ENCODE results near the gene BLOC1S5.
A peak's percentile ranks its signal among the peaks of the same experiment; 100 is the strongest.
"Not testable (repeated sequence)": the region's sequence is repeated elsewhere in the genome, so short reads cannot be mapped to it uniquely, and the experiment has no call there.

BLOC1S5 gene

DNA sequence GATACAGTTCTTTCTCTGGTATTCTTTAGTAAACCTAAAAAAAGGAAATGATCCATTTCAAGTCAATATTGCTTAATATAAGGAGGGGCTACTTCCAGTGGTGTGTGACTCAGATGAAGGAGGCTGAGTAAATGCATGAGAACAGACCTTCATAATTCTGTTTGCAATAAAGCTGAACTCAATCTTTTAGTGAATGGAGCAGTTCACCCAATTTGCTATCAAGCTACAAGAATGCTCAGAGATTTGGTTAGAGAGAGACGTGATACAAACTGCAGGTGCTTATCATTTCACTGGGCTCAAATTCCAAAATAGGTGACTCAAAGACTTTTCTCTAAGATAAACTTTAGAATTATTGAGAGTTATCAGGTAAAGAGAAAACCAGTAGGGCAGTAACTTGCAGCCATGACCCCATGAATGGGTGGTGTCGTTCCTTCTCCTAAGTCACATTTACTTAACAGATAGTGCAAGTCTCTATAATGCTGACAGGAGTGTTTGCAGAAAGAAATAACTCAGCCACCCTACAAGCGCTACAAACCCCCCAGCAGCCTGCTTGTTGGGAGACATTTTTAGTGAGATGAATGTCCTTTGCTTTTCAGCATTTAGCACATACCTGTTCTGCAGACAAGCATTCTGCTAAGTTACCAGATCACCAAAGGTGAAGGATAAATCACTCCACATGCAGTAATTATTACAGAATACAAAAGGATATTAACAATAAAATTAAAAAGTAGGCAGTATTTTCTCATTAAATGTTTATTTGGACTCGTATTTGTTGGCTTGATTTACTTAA lies 16.4 kb upstream of the BLOC1S5 start:
- DNase-seq, result no peak

DNA sequence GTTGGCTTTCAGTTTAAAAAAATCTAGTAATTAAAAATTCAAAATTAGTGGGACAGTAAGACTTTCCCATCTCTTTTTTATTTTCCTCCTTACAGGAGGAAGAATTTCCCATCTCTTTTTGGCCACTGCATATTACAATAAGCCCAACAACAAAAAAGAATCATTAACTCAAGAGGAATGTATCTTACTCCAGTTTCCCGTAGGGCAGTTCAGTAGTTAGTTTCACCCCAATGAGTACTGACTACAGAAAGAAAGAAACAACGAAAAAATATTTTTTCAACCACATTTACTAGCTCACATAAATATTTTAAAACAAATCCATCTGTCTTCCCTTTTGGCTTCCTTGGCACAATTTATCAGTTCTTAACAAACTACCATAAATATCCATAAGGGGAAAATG lies 14.9 kb upstream of the BLOC1S5 start:
- no peak for DNase-seq

DNA sequence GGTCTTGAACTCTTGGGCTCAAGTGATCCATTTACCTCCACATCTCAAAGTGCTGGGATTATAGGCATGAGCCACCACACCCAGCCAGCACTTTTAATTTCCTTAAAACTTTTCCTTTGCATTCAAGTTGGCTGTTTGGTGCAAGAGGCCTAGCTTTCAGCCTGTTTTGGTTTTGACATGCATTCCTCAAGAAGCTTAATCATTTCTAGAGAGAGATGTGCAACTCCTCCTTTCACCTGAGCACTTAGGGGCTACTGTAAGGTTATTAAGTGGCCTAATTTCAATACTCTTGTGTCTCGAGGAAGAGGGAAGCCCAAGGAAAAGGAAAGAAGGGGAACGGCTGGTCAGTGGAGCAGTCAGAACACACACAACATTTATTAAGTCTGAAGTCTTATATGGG lies 13.8 kb upstream of the BLOC1S5 start:
- DNase-seq, result no peak

DNA sequence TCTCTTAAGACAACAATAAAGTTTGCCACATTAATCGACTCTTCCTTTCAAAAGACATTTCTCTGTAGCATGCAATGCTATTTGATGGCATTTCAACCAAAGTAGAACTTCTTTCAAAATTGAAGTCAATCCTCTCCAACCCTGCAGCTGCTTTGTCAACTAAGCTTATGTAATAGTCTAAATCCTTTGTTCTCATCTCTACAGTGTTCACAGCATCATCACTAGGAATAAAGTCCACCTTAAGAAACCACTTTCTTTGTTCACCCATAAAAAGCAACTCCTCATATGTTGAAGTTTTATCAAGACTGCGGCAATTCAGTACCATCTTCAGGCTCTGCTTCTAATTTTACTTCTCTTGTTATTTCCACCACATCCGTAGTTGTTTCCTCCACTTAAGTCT lies 11.5 kb upstream of the BLOC1S5 start:
- no peak for DNase-seq

DNA sequence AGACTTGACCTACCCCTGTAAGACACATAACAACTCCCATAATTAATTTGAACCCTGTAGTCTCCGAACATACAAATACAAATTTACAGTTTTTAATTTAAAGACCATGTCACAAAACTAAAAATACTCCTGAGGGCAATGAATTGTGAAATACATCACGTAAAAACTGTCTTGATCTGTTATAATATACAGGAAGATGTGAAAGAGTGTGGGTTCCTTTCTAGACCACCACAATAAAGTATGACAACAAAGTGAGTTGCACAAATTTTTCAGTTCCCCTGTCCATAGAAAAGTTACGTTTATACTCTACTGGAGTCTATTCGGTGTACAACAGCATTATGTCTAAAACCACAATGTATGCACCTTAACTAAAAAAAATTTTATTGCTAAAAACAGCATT lies 11.0 kb upstream of the BLOC1S5 start:
- no peak for DNase-seq

DNA sequence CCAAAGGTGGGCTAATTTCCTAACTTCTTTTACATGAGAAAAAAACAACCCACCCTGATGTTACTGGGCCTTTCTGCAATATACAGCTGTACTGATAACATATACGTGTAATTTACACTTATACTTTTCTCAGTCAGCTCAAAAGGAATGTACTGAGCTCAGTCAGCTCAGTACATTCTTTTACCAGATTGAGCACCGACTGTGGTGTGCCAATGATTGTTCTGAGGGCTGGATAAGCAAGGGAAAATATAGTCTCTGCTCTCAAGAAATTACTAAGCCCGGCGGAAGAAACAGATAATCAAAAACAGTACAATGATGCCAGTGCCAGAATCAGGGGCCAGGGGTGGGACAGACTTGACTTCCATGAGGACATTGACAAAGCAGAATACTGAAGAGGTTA lies 10.0 kb upstream of the BLOC1S5 start:
- no peak for DNase-seq

DNA sequence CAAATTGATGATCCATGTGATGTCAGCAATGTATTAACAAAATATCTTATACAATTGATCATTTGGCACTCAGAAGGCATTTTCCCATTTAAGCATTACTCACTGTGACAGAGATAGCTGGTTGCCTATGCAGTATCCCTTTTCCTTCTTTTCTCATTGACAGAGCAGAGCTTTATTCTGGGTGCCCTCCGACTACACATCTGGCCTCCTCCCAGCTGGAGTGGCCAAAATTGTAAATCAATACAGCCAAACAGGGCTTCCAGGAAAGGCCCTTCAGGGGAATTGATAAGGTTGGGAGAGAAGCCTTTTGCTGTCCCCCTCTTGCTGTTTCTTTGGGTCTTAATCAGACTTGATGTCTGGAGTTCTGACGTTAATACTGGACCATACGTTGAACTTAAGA lies 9.6 kb upstream of the BLOC1S5 start:
- DNase-seq, result no peak

DNA sequence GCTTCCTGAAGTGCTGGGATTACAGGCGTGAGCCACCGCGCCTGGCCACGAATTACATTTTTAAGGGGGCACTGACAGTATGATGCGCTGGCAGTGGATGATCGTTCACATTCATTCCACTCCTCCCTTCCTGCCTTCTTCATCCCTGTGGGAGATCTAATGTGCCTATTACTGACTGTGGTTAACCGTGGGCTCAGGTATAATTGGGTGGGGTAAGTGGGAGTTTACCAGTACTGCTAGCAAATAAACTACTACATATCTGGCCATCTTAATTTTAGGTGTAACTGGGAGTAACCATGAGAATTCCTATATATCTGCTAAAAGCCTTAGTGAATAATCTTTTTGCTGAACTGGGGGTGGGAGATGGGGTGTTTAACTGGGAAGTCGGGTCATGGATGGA lies 6.5 kb upstream of the BLOC1S5 start:
- no peak for DNase-seq

DNA sequence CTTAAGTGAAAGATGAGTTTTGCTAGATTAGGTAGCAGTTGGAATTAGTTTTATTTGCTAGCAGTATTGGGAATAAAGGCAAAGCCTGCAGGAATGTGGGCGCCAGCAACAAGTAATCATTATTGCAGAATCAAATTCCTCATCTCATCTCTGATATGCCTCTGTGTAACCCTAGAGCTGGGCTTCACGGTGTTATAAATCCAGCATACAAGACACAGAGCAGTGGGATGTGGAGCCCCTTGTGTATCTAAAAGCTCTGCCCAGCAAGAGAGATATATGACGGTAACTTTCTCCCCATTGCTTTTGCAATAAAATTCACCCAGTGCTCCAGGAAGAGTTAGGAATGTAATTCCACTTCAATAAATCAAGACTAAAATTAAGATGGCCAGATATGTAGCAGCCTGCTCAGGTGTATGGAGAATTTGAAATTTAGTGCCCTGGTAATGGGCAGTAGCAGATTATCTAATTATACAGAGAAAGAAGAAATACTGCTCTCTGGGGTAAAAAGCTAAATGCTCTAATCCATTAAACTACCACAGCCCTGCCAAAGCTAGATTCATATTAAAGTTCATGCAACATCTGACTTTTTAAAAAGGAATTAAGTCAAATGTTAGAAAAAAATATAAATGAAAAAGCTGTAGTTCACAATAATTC lies 5.6 kb upstream of the BLOC1S5 start:
- no peak for DNase-seq

DNA sequence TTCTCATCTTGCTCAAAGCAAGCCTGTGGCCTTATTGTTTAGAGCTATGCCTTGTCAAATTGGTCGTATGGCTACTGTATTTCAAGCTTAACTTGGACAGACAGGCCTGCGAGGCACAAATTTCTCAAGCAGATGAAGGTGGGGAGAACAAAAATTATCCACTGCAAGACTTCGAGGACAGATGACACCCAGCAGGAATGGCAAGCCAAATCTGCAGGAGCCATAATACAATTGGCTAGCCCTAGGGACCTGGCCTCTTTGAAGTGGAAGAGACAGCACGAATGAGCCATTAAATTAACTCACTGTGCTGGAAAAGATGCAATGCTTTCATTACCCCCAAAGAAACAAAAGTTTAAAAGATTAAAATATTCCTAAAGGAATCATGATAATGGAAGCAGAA lies 5.0 kb upstream of the BLOC1S5 start:
- no peak for DNase-seq

DNA sequence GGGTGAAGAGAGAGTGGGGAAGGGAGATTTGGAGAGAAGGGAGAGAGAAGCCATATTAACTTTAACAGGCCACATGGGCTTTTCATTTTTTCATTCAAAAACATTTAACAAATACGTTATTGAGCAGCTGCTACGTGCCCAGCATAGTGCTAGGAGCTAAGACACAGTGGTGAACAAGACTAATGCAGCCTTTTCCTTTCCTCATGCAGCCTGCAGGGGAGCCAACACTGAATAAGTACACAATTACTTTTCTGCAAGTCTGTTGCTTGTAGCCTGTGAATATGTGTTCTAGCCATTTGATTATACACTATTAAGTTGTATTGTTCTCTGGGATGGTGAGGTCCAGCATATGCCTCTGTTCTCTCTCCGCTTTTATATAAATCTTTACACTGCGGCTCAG lies 1.9 kb upstream of the BLOC1S5 start:
- DNase-seq, result no peak

DNA sequence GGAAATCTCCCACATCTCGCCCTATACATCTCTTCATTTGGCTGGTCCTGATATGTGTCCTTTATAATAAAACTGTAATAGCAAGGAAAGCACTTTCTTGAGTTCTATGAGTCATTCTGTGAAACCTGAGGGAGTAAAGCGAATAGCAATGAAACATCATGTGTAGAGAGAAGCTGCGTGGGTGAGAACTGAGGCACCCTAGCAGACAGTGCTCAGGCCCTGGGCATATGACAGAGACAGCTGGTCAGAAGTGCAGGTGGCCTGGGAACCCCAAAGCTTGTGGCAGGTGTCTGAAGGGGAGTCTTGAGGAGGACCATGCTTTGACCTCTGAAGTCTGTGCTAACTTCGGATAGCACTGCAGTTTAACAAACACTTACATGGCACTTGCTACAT lies 1.3 kb upstream of the BLOC1S5 start:
- DNase-seq, result peak; percentile 20

DNA sequence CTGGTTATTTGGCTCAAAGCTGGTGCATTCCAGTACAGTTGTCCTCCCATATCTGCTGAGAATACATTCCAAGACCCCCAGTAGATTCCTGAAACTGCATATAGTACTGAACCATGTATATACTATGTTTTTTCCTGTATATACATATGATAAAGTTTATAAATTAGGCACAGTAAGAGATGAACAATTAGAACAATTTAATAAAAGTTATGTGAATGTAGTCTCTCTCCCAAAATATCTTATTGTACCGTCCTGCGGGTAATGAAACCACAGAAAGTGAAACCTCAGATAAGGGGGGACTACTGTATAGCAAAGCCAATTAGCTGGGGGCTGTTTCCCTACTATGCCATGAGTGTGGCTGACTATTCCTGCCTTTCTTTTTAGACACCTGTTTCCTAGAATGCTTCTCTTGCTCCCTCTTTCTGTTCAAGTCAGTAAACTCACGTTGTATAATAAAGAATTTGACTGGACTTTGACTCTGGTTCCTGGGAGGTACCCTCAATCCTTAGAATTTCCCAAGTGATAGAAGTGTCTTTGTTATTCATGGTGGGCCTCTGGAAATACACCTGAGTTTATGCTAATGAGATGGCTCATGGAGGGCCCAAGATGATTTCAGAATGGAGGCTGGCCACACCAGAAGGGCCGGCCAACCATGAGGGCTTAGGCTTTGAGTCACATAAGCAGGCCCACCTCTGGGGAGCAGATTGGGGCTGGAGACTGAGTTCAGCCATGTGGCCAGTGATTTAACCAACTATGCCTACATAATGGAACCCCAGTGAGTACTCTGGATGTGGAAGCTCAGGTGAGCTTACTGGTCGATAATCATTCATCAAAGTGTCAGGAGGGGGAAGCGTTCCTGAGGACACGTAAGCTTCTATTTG lies 689 bp upstream of the BLOC1S5 start:
- DNase-seq, result no peak

DNA sequence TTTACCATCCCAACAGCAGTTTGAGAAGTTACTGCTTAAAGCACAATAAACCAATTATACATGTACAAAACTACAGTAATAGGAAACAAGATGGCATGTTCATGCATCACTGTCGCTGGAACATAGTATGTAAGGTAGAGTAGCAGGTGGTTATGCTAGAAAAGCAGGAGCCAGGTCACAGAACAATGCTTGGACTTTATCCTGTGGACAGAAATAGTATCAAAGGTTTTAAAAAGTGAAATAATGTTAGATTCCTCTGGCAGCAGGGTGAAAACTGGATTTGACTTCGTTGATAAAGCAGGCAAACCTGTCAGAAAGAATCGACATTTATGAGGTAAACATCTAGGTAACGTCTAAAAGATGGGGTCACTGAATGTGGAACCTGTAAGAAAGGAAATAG lies 2.5 kb downstream of the BLOC1S5 start:
- DNase-seq, result no peak

DNA sequence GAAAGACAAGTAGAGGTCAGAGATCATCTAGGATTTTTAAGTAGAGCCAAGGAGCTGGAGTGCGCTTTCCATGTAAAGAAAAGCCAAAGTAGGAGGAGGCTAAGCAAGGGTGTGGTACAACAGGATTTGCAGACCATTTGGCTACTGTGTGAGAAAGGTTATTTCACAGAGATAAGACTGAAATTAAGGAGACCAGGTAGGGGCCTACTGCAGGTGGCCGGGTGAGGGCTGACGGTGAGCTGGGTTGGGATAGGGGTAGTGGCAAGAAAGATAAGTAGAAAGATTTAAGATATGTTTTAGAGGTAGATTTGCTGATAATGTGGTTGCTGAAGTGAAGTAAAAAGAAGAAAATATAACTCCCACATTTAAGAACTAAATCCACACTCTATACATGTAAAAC lies 3.8 kb downstream of the BLOC1S5 start:
- no peak for DNase-seq

DNA sequence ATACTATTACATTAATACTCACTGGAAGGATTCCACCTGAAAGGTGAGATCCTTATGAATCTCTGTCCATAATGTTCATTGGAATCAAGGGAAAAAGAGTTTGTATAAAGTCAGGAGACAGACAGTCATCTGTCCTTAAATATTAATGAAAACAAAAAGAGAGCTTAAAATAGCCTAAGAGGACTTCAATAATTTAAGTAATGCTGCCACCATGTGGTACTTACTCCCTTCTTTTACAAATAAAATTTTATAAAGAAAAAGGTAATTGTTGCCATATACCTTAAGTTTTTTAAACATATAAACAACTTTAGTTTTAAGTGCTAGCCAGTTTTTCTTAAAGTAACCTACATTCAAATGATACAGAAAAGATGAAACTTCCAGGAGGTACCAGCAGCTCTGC lies 5.1 kb downstream of the BLOC1S5 start:
- DNase-seq, result no peak

DNA sequence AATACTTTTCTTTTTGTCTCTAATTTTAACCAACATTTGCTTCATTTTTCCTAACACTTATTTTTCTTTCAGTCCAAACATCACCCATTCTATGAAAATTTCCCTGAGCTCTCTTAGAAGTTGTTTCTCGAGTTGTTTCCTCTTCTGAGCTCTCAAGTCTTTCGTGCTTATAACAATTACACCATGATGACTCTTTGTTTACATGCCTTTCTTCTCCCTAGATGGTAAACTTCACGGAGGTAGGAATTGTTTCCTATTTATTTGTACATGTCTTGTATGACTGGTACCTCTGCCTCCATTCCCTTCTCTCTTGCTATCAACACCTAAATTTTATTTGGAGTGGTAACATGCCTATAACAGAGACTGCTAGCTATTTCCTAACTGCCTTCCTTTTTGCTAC lies 6.4 kb downstream of the BLOC1S5 start:
- DNase-seq, result no peak

DNA sequence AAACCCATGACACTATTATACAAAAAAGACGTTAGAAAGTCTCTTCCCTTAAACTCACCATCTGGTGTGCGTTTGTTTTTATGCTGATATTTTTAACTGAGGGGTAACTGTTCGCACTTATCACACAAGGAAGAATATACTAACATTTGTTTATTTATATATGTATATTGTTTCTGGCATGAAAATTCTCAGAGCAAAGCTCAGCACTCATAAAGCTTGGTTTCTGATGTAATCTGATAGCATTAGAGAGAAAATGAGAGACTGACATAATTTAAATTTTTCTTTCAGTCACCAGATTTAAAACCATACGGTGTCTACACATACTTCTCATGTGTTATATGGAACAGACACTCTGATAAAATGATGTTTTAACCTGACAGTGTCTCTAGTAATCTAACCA lies 6.9 kb downstream of the BLOC1S5 start:
- no peak for DNase-seq

DNA sequence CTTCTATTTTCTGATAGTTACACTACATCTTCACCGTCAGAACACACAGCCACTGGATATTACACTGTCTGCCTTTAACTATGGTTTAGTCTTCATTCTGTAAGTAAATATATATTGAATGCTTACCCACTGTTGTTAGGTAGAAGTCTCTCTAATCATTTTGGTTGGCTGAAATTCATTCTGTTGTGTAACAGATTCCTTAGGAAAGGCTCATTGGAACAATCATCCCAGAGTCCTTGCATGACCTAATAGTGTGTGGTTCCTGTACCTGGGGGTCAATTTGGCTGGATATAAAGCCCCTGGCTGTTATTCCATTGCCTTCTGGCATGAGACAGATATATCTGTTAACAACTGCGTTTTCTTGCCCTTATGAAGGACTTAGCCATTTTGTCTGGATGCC lies 9.9 kb downstream of the BLOC1S5 start:
- DNase-seq, result no peak

DNA sequence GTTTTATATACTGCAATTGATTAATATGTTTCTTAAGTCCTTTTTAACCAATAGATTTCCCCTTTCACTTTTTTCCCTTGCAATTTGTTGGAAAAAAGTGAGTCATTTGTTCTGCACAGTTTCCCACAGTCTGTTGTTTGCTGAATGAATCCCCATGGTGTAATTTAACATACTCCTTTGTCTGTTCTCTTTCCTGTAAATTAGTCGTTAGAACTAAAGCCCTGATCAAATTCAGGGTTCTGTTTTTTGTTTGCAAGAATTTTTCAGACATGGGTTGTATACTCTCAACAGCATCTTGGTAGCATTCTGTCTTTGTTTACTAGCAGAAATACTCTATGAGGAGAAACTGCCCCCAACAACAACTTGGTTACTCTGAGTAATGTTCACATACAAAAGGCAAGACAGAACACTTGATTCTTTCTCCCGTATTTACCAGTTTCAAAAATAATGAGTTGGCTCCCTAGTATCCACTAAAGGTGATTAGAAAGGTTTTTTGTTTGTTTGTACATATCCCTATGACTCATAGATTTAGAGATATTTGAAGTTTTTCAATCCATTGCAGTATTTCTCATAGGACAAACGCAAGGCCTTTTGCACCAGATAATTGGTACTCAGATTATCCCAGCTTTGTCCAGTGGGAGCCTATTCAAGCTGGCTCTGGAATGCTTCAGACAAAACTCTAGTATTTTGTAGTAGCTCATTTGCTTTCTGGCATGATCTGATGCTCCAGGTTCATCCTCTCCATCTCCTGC lies 16.5 kb downstream of the BLOC1S5 start:
- no peak for DNase-seq

DNA sequence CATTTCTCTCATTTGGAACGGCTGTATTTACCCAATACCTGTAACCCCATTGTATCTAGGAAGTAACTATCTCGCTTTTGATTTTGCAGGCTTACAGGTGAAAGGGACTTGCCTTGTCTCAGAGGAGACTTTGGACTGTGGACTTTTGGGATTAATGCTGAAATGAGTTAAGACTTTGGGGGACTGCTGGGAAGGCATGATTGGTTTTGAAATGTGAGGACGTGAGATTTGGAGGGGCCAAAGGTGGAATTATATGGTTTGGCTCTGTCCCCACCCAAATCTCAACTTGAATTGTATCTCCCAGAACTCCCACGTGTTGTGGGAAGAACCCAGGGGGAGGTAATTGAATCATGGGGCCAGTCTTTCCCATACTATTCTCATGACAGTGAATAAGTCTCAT lies 18.4 kb downstream of the BLOC1S5 start:
- DNase-seq, result not testable (repeated sequence)

DNA sequence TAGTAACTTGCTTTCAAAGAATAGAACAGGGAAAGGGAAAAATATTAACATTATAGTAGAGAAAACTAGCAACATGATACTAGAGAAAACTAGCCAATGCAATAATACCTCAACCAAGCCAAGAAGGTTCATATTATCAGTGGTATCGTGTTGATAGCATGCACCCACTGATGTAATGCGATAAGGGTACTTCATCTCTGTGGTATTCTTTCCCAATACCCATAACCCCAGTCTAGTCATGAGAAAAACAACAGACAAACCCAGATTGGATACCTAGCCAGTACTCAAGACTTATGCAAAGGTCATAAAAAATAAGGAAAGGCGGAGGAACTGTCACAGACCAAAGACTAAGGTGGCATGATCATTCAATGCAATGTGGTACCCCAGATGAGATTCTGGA lies 21.0 kb downstream of the BLOC1S5 start:
- no peak for DNase-seq

DNA sequence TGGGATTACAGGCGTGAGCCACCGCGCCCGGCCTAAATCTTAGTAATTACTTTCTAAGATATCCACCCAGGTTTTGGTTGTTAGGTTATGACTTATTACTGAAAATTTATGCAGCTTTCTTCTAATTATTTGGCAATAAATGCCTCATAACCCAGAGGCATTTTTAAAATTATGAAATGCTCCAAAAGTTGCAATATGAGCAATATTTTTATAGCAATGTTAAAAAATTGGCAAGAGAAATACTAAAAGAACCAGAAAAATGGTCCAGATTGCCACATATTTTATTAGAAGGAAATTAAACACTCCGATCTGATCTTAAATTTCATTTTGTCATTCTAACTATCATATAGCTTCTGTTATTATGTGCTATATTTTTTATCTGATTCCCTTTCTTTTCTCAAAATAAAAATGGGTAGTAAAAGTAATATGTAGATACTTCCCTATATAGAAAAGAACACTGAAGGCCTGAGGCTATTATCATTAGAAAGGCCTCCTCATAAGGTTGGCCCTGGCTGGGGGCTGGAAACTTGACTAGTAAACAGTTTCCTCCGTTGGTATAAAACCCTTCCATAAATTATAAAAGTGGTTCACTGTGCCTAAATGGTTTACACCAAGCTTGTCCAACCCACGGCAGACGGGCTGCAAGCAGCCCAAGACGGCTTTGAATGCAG lies 22.1 kb downstream of the BLOC1S5 start:
- DNase-seq, result no peak
